ENCODE data around the gene TRIM17. TPM values are rescaled to one million over a fixed set of nuclear protein-coding genes. Genes with fewer than 3 reads are reported as not detected.

Gene TRIM17
- polyA plus RNA-seq, 3 donors, result not detected

DNA sequence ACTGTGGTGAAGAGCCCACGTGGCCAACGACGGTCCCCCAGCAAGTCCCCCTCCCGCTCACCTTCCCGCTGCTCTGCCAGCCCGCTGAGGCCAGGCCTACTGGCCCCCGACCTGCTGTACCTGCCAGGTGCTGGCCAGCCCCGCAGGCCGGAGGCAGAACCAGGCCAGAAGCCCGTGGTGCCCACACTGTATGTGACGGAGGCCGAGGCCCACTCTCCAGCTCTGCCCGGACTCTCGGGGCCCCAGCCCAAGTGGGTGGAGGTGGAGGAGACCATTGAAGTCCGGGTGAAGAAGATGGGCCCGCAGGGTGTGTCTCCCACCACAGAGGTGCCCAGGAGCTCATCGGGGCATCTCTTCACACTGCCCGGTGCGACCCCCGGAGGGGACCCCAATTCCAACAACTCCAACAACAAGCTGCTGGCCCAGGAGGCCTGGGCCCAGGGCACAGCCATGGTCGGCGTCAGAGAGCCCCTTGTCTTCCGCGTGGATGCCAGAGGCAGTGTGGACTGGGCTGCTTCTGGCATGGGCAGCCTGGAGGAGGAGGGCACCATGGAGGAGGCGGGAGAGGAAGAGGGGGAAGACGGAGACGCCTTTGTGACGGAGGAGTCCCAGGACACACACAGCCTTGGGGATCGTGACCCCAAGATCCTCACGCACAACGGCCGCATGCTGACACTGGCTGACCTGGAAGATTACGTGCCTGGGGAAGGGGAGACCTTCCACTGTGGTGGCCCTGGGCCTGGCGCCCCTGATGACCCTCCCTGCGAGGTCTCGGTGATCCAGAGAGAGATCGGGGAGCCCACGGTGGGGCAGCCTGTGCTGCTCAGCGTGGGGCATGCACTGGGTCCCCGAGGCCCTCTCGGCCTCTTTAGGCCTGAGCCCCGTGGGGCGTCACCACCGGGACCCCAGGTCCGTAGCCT, 56.8 kb downstream of the TRIM17 start:
- H2AFZ ChIP-seq (ENCODE audit: insufficient read depth, low read depth, low read length, poor library complexity, severe bottlenecking), result no peak overlapping the region
- no peak overlapping the region for H3K4me2 ChIP-seq (replicated peaks; ENCODE audit: extremely low read depth, low read length, poor library complexity, severe bottlenecking)
- H4K20me1 ChIP-seq (ENCODE audit: insufficient read depth, low read length), result no peaks in the 10 kb centered on the region
- H3K9me3 Mint-ChIP-seq, result no peaks in the 10 kb centered on the region
- WGBS (ENCODE audit: insufficient coverage), result 91% methylated on average over 30 of the region's 45 CpGs
- DNase-seq, result no peak
- H3K4me1 ChIP-seq (ENCODE audit: control insufficient read depth in 1 of 2, insufficient read depth in 2 of 2, low read length in 2 of 2), result no peaks in the 10 kb centered on the region
- H3K79me2 ChIP-seq (ENCODE audit: insufficient read depth, low read length), result no peaks in the 10 kb centered on the region
- H3K27ac Mint-ChIP-seq, result no peak overlapping the region
- no peaks in the 10 kb centered on the region for H3K36me3 Mint-ChIP-seq
- intact Hi-C loops (cut with micrococcal nuclease), result loop anchor here in 1 of 2 donors (10.0 kb wide), 1 partner anchor 335 kb away; no protein-coding TSS in a partner anchor
- TF ChIP-seq, protein P1, sequence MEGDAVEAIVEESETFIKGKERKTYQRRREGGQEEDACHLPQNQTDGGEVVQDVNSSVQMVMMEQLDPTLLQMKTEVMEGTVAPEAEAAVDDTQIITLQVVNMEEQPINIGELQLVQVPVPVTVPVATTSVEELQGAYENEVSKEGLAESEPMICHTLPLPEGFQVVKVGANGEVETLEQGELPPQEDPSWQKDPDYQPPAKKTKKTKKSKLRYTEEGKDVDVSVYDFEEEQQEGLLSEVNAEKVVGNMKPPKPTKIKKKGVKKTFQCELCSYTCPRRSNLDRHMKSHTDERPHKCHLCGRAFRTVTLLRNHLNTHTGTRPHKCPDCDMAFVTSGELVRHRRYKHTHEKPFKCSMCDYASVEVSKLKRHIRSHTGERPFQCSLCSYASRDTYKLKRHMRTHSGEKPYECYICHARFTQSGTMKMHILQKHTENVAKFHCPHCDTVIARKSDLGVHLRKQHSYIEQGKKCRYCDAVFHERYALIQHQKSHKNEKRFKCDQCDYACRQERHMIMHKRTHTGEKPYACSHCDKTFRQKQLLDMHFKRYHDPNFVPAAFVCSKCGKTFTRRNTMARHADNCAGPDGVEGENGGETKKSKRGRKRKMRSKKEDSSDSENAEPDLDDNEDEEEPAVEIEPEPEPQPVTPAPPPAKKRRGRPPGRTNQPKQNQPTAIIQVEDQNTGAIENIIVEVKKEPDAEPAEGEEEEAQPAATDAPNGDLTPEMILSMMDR (IDR thresholded peaks at IDR 0.05), result no peak
- H3K4me3 ChIP-seq (replicated peaks in 1 of 3; ENCODE audit: low read depth in 2 of 3, low read length in 3 of 3), result no peak overlapping the region
- H3K27me3 ChIP-seq (ENCODE audit: control insufficient read depth in 2 of 2, insufficient read depth in 2 of 2, low read length in 2 of 2), result no peaks in the 10 kb centered on the region
- no peaks in the 10 kb centered on the region for H3K36me3 ChIP-seq (replicated peaks in 1 of 2; ENCODE audit: control insufficient read depth in 1 of 2, insufficient read depth in 2 of 2, low read length in 2 of 2)
- no peak overlapping the region for H3K4me3 Mint-ChIP-seq
- peaks cover 0 to 4% (median 1%) of the 10 kb centered on the region in 3 donors for H3K27me3 Mint-ChIP-seq (ENCODE audit: low read depth in 3 of 3)
- H3K4me1 Mint-ChIP-seq, result no peaks in the 10 kb centered on the region
- H3K9me3 ChIP-seq (replicated peaks in 1 of 2; ENCODE audit: control insufficient read depth in 1 of 2, insufficient read depth in 1 of 2, low read length in 2 of 2), result no peaks in the 10 kb centered on the region
- no peak overlapping the region for H3K27ac ChIP-seq (ENCODE audit: low read depth in 1 of 2, low read length in 2 of 2)
- no peak overlapping the region for H3K9ac ChIP-seq (ENCODE audit: insufficient read depth, low read length, poor library complexity, severe bottlenecking)

DNA sequence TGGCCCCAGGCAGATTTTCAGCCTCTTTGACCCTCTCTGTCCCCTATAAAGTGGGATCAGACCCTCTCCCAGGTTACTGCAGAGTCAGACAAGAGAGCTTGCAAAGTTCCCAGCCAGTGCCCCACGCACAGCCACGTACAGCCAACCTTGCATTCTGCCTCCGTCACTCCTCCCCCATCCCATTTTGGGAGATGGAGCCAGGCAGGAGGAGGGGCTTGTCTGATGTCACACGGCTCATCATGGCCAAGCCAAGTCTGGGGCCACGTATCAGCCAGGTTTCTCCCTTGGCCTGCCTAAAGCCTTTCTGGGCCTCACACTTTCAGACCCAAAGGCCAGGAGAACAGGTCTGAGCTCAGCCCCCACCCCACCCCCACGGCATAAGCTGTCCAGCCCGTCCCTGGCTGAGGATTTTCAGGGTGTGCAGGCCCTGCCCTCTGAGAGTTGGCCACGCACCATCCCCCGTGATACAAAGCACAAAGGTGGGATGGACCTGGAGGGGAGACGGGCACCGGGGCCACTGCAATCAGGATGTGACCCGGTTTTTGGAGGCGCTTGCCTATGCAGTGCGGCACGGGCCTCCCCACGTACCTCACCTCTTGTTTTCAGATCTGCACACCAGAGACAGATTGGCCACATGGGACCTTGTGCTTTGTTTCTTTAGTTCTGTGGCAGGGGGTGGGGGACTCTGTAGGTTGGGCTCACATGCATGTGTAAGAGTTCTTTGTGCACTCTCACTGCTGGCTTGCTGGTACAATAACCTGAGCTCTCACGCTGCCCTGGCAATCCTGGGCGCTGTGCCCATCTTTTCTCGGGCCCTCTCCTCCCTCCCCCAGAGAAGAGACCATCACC, 57.7 kb downstream of the TRIM17 start:
- TF ChIP-seq, protein P1 (IDR thresholded peaks at IDR 0.05), result no peak
- H3K4me1 Mint-ChIP-seq, result no peaks in the 10 kb centered on the region
- no peaks in the 10 kb centered on the region for H3K9me3 Mint-ChIP-seq
- no peaks in the 10 kb centered on the region for H3K27me3 ChIP-seq (ENCODE audit: control insufficient read depth in 2 of 2, insufficient read depth in 2 of 2, low read length in 2 of 2)
- no peak overlapping the region for H2AFZ ChIP-seq (ENCODE audit: insufficient read depth, low read depth, low read length, poor library complexity, severe bottlenecking)
- H3K36me3 Mint-ChIP-seq, result no peaks in the 10 kb centered on the region
- H3K27ac Mint-ChIP-seq, result no peak overlapping the region
- intact Hi-C loops (cut with micrococcal nuclease), result no loop called here
- H4K20me1 ChIP-seq (ENCODE audit: insufficient read depth, low read length), result no peaks in the 10 kb centered on the region
- no peak overlapping the region for H3K4me2 ChIP-seq (replicated peaks; ENCODE audit: extremely low read depth, low read length, poor library complexity, severe bottlenecking)
- peaks cover 0 to 2% (median 1%) of the 10 kb centered on the region in 3 donors for H3K27me3 Mint-ChIP-seq (ENCODE audit: low read depth in 3 of 3)
- no peak overlapping the region for H3K9ac ChIP-seq (ENCODE audit: insufficient read depth, low read length, poor library complexity, severe bottlenecking)
- H3K36me3 ChIP-seq (replicated peaks in 1 of 2; ENCODE audit: control insufficient read depth in 1 of 2, insufficient read depth in 2 of 2, low read length in 2 of 2), result no peaks in the 10 kb centered on the region
- no peaks in the 10 kb centered on the region for H3K9me3 ChIP-seq (replicated peaks in 1 of 2; ENCODE audit: control insufficient read depth in 1 of 2, insufficient read depth in 1 of 2, low read length in 2 of 2)
- no peaks in the 10 kb centered on the region for H3K4me1 ChIP-seq (ENCODE audit: control insufficient read depth in 1 of 2, insufficient read depth in 2 of 2, low read length in 2 of 2)
- DNase-seq, result no peak
- no peak overlapping the region for H3K27ac ChIP-seq (ENCODE audit: low read depth in 1 of 2, low read length in 2 of 2)
- 97% methylated on average over 11 of the region's 19 CpGs for WGBS (ENCODE audit: insufficient coverage)
- no peaks in the 10 kb centered on the region for H3K79me2 ChIP-seq (ENCODE audit: insufficient read depth, low read length)
- H3K4me3 ChIP-seq (replicated peaks in 1 of 3; ENCODE audit: low read depth in 2 of 3, low read length in 3 of 3), result no peak overlapping the region
- H3K4me3 Mint-ChIP-seq, result no peak overlapping the region
